NCI-H1417 (cell line): ENCODE data around the gene THAP6.
"Not testable (repeated sequence)": the region's sequence is repeated elsewhere in the genome, so short reads cannot be mapped to it uniquely, and the experiment has no call there.

Experiments
- DNase-seq, 3 experiments: peaks; one replicate each; lab custom pipeline; 2025; lab: John Stamatoyannopoulos, UW

Gene THAP6

GRCh38 chr4:75525910-75526309 lies 11.6 kb downstream of the THAP6 start:
- no peak for DNase-seq

- DNase-seq, result no peak
Measured at GRCh38 chr4:75527482-75527881, 13.2 kb downstream of the THAP6 start.

GRCh38 chr4:75530556-75531322 lies 16.5 kb downstream of the THAP6 start:
- DNase-seq, result no peak

- not testable (repeated sequence) for DNase-seq
Measured at GRCh38 chr4:75531536-75532143, 17.4 kb downstream of the THAP6 start.

- not testable (repeated sequence) for DNase-seq
Measured at GRCh38 chr4:75533339-75533887, 19.1 kb downstream of the THAP6 start.

GRCh38 chr4:75533926-75534325 lies 19.7 kb downstream of the THAP6 start:
- DNase-seq, result not testable (repeated sequence)

GRCh38 chr4:75537308-75537707 lies 23.0 kb downstream of the THAP6 start:
- DNase-seq, result not testable (repeated sequence)

DNA sequence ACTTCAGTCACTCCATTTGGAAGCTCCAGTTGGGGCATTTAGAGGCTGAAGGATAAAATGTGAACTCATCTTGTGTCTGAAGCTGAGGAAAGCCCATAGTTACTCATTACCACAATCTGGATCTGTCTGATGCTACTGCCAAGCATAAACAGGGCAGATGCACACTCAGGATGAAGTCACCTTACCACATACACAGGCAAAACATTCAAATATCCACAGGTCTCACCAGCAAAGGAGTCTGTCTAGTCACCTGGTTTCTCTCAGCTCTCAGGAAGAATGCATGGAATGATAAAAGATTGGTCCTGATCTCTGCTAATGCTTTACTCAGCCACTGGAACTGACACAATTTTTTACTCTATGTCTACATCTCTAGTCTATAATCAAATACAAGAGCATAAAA lies 28.6 kb downstream of the THAP6 start:
- no peak for DNase-seq

GRCh38 chr4:75544220-75544619 lies 29.9 kb downstream of the THAP6 start:
- not testable (repeated sequence) for DNase-seq

DNA sequence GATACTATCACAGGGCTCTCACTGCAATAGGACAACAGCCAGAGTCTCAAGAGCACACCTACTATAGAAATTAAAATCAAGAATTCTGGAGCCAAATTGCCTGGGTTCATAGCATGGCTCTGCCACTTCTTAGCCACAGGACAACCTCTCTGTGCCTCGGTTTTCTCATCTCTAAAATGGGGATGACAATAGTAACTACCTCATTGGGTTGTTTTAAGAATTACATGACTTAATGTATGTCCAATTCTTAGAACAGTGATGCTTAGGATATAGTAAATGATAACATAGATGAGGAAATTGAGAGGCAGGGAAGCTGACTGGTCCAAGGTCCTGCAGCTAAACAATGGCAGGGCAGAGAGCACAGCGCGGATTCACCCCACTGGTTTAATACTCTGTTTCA lies 30.6 kb downstream of the THAP6 start:
- no peak for DNase-seq

DNA sequence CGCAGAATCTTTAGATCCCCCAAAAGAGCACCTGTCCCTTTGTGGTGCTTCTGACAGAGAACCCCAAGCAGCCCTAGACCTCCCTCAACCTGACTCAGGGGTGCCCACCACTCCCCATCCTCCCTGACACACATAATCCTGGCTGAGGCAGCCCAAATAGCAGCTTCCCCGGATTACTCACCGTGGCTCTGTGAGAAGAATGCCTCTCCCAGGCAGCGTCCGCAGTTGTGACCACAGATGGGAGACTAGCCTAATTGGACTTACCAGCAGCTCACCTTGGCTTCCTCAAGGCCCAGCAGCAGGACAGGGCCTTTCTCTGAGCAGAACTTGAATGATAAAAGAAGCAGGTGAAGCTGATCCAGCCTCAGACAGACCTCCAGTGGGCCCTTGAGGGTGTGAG lies 31.3 kb downstream of the THAP6 start:
- no peak for DNase-seq

DNA sequence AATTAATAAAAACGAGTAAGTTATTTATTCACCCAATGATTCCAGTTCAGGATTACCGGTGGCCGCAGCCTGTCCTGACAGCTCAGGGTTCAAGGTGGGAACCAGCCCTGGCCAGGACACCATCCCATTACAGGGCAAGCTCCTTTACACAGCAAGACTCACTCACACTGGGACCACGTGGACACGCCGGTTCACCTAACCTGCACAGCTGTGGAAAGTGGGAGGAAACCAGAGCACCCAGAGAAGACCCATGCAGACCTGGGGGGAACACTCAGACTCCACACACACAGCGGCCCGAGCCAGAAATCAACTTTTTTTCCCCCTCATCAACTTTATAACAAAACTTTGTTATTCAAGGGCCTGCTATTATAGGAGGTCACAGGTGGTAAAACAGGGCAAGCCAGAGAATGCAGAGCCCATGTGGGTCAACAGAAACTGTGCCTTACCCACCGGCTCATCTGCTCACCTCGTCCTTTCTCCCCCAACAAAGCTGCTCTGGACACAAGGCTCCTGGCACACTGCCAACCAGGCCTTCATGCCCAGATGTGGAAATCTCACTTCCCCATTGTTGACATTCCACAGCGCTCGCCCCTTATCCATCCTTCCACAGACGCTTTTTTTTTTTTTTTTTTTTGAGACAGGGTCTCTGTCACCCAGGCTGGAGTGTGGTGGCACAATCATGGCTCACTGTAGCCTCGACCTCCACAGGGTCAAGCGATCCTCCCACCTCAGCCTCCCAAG lies 33.5 kb downstream of the THAP6 start:
- DNase-seq, result peak in 1 of 3 experiments; percentile 5

GRCh38 chr4:75549019-75549418 lies 34.7 kb downstream of the THAP6 start:
- no peak for DNase-seq

GRCh38 chr4:75552452-75552851 lies 38.2 kb downstream of the THAP6 start:
- no peak for DNase-seq

DNA sequence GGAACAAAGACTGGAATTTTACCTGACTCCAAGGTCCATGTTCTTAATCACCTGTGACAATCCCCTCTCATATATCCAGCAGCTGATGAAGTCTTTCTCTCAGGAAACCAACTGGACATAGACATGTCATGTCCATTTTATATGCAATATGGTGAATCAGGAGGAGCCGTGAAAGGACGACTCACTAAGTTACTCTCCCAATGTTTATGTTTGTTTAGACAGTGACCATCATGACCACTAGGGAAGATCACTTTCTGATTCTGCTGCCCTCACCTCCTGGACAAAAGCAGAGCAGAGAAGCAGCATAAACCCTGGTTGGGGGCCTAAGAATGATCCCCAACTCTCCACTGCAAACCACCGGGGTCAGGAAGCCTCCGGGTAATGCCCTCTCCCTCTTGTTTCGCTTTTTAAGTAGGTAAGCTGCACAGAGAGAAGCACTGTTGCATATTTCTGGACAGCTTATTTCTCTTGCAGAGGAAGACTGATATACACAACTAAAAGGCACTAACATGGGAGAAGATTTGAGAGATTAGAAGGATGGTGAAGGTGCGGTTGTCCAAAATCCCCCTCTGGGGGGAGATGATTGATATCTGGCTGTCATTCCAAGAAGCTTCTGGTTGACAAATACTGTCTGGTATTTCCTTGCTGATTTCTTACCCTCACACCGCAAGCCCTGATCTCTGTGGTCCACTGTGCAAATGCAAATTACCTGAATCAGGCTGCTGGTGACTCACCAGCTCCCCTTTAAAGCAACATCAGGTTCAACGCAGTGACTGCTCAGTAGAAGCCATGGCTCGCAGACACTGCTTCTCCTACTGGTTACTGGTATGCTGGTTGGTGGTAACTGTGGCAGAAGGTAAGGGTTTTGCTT lies 41.3 kb downstream of the THAP6 start, which contains the start of gene ODAPH:
Gene ODAPH, plus strand, starts transcription at position 773 of the 871 bp plus-strand sequence. Its CDS starts 17 bp downstream, at position 790.
- no peak for DNase-seq

DNA sequence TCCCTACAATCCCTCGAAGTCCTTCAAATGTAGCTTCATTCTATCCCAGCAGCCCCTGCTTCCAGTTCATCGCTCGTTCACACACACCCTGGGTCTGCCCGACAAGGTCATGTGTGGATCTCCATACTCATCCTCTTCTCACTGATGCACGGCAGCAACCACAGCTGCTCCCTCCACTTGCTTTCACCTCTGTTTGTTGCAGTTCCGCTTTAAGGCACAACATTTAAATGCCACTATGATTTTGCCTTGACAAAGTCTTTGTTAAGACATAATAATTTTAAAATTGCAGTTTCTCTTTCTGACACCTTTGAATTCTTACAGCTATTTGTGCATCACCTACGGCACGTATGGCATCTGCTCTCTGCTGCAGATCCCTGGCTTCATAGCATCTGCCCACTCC lies 43.4 kb downstream of the THAP6 start:
- peak in 1 of 3 experiments; percentile 22 for DNase-seq

- DNase-seq, result no peak
Measured at GRCh38 chr4:75561789-75562188, 47.5 kb downstream of the THAP6 start.

DNA sequence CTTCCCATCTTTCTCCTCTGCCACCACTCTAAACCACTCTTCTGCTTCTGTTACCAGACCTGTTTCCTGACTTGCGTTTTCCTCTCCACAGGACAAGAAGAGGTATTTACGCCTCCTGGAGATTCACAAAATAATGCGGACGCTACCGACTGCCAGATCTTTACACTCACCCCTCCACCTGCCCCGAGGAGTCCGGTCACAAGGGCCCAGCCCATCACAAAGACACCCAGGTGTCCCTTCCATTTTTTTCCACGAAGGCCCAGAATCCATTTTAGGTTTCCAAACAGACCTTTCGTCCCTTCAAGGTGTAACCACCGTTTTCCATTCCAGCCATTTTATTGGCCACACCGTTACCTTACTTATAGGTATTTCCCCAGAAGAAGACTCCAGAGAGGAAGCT lies 49.8 kb downstream of the THAP6 start:
- DNase-seq, result no peak

GRCh38 chr4:75565481-75565880 lies 51.2 kb downstream of the THAP6 start:
- DNase-seq, result no peak

DNA sequence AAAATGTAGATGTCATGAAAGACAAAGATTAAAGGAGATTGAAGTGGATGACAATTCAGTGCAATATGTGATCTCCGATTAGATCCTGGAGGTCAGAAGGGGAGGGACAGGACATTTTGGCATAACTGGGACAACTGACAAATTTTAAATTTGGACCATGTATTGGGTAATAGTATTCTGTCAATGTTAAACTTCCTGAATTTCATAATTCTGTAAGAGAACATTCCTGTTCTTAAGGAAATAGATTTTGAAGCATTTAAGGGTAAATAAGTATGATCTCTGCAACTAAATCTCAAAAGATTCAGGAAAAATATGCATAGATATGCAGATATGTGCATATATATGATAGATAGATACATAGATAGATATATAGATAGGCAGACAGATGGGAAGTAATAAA lies 52.6 kb downstream of the THAP6 start:
- DNase-seq, result no peak

GRCh38 chr4:75567725-75568124 lies 53.5 kb downstream of the THAP6 start:
- DNase-seq, result no peak
